Activated naive CD8-positive, alpha-beta T cell treated with anti-CD3 and anti-CD28 coated beads, Interleukin-2, amount 10 ng/mL, durations not matched to agents 7 days and 5 days (primary cell): ENCODE results near the gene SLC17A5. TPM values are rescaled to one million over a fixed set of nuclear protein-coding genes. Genes with fewer than 3 reads are reported as not detected.
"Not testable (repeated sequence)": the region's sequence is repeated elsewhere in the genome, so short reads cannot be mapped to it uniquely, and the experiment has no call there.

ENCODE experiments used
- ATAC-seq: fragments of 150-1000 bp; cut with Tn5 transposase; one replicate; pipeline ENCODE4 v1.10.0; 2021; ENCODE audit warnings: low read depth, moderate library complexity
- POLR2A ChIA-PET: fragments of 350-600 bp; sonication (Branson Sonifier 250); formaldehyde crosslinking; loops from one replicate; lab custom pipeline; 2021; ENCODE audit warnings: antibody characterized with exemption; lab: Charles Lee
- DNase-seq: peaks from one replicate; pipeline ENCODE4 v3.0.0; 2021
- H3K27ac Mint-ChIP-seq: one replicate; pipeline ENCODE4 v1.8.0; 2022; ENCODE audit warnings: mild to moderate bottlenecking, mixed read lengths
- H3K27me3 Mint-ChIP-seq: one replicate; pipeline ENCODE4 v1.8.0; 2022; ENCODE audit warnings: mild to moderate bottlenecking, moderate library complexity, mixed read lengths
- H3K36me3 Mint-ChIP-seq: one replicate; pipeline ENCODE4 v1.8.0; 2021; ENCODE audit warnings: mild to moderate bottlenecking, mixed read lengths
- H3K4me1 Mint-ChIP-seq: one replicate; pipeline ENCODE4 v1.8.0; 2021; ENCODE audit warnings: mixed read lengths
- H3K4me3 Mint-ChIP-seq: one replicate; pipeline ENCODE4 v1.8.0; 2022; ENCODE audit warnings: mild to moderate bottlenecking, moderate library complexity, mixed read lengths
- H3K9me3 Mint-ChIP-seq: one replicate; pipeline ENCODE4 v1.8.0; 2021; ENCODE audit warnings: mixed read lengths
- total RNA-seq, 2 experiments: library from RNA; stranded (reverse); gene quantifications; one replicate each; pipeline ENCODE4 v1.2.3, GENCODE V29; 2021

The SLC17A5 gene
- total RNA-seq, 2 experiments from 2014 or later, result 9.2 to 9.3 TPM

DNA sequence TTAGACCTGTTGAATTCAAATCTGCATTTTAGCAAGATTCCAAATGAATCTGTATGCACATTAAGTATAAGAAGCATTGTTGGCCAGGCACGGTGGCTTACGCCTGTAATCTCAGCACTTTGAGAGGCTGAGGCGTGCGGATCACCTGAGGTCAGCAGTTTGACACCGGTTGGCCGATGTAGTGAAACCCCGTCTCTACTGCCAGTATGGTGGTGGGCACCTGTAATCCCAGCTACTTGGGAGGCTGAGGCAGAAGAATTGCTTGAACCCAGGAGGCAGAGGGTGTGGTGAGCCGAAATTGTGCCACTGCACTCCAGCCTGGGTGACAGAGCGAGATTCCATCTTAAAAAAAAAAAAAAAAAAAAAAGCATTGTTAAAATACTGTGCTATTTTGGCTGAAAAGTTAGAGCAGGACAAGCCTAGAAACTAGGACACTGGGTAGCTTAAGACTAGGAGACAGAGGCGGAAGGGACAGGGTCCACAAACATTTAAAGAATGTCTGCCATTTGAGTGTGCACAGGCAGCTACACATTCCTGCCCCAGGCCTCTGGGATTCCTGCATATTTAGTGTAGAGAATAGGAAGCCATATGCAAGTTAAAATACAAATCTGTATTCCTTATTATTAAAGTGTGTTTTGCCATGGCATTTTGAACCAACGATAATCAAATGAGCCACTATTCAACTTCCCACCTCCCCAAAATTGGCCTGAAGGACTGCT is 87.9 kb downstream of the SLC17A5 start:
- Mint-ChIP-seq H3K4me3 (no peak overlapping the region), H3K4me1 (peaks cover 2% of the 10 kb centered on the region), H3K36me3 (no peaks in the 10 kb centered on the region), H3K27ac (no peak overlapping the region), H3K27me3 (no peaks in the 10 kb centered on the region), H3K9me3 (no peaks in the 10 kb centered on the region)
- POLR2A ChIA-PET, result interaction anchor here (1.0 kb wide), 1 partner anchor 45 kb away, joined by 3 read pairs; the partner anchor contains the start of gene EEF1A1
- ATAC-seq, result no peak
- DNase-seq, result no peak

DNA sequence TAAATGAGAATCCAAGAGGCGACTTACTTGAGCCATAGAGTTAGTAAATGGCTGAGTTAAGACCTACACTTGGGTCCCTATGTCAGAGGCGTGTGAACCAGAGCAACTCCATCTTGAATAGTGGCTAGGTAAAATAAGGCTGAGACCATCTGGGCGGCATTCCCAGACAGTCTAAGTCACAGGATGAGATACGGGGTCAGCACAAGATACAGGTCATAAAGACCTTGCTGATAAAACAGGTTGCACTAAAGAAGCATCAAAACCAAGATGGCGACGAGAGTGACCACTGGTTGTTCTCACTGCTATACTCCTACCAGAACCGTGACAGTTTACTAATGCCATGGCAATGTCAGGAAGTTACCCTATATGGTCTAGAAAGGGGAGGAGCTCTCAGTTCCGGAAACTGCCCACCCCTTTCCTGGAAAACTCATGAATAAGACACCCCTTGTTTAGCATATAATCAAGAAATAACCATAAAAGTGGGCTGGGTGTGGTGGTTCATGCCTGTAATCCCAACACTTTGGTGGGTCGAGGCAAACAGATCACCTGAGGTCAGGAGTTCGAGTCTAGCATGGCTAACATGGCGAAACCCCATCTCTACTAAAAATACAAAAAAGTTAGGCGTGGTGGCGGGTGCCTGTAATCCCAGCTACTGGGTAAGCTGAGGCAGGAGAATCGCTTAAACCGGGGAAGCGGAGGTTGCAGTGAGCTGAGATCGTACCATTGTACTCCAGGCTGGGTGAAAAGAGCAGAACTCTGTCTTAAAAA is 89.0 kb downstream of the SLC17A5 start:
- peaks cover 4% of the 10 kb centered on the region for H3K4me1 Mint-ChIP-seq
- no peaks in the 10 kb centered on the region for H3K27me3 Mint-ChIP-seq
- no peak overlapping the region for H3K4me3 Mint-ChIP-seq
- no peak for ATAC-seq
- no peaks in the 10 kb centered on the region for H3K36me3 Mint-ChIP-seq
- no peaks in the 10 kb centered on the region for H3K9me3 Mint-ChIP-seq
- POLR2A ChIA-PET, result no interaction called here
- no peak overlapping the region for H3K27ac Mint-ChIP-seq
- DNase-seq, result no peak

DNA sequence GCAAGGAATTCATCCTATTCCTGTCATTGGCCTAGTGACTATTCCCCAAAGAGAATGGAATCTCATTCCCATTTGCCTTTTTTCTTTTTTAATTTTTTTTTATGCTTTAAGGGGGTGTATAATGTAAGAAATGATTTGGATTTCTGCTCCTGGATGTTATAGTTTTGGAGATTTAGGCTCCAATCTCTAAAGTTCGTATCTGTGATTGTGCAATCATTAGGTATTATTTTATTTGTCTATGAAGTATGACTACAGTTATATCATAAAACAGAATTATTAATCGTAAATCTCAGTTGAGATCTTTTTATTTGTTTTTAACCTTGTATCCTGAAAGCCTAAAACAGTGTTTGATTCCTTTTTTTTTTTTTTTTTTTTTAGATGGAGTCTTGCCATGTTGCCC is 91.2 kb downstream of the SLC17A5 start:
- peaks cover 6% of the 10 kb centered on the region for H3K4me1 Mint-ChIP-seq
- H3K36me3 Mint-ChIP-seq, result no peaks in the 10 kb centered on the region
- peaks cover 2% of the 10 kb centered on the region for H3K27me3 Mint-ChIP-seq
- no peak for DNase-seq
- POLR2A ChIA-PET, result interaction anchor here (0.6 kb wide), 1 partner anchor 92 kb away, joined by 4 read pairs; no protein-coding TSS in a partner anchor
- H3K27ac Mint-ChIP-seq, result no peak overlapping the region
- ATAC-seq, result no peak
- no peak overlapping the region for H3K4me3 Mint-ChIP-seq
- H3K9me3 Mint-ChIP-seq, result no peaks in the 10 kb centered on the region

DNA sequence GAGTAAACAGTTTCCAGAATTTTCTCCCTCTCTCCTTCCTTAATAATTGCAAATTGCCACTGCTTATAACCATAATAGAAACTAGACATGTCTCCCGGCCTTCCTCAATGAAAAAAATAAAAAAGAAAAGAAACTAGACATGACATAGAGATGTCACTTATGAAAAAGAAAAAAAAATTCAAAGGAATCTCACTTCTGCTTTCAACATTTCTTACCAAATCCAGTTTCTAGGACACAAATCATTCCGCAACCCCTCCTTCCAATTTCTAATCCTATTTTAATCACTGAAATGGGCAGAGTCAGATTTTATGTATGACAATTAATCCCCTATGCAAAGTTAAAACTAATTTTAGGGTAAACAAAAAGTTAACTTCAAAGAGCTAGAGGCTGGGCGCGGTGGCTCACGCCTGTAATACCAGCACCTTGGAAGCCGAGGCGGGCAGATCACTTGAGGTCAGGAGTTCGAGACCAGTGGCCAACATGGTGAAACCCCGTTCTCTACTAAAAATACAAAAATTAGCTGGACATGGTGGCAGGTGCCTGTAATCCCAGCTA is 92.9 kb downstream of the SLC17A5 start:
- Mint-ChIP-seq H3K27ac (no peak overlapping the region), H3K9me3 (no peaks in the 10 kb centered on the region), H3K4me3 (no peak overlapping the region), H3K36me3 (no peaks in the 10 kb centered on the region), H3K27me3 (peaks cover 2% of the 10 kb centered on the region), H3K4me1 (peaks cover 6% of the 10 kb centered on the region)
- DNase-seq (no peak), ATAC-seq (no peak)
- POLR2A ChIA-PET, result no interaction called here

DNA sequence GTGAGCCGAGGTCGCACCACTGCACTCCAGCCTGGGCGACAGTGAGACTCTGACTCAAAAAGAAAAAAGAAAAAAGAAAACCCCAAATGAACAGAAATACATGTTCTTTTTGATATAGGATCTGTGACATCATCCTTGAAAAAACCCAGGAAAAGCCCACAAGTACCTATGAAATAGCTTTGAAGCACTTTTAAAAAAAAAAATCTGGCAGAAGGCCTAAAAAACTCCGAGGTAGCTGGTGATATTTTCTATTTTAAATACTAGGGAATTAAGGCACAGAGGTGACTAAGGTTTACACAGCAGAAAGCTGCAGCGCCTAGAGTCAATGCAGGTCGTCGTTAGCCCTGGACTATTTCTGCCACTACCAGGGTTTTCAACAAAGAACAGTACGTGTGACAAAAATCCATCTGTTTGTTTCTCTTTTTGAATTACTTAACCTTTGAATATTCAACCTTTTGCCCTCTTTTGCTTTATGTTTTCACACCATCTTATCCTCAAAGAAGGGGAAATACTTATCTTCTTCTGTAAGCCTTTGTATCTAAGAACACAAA is 93.5 kb downstream of the SLC17A5 start:
- POLR2A ChIA-PET, result interaction anchor here (1.5 kb wide), 1 partner anchor 39 kb away, joined by 4 read pairs; no protein-coding TSS in a partner anchor
- H3K4me3 Mint-ChIP-seq, result no peak overlapping the region
- peaks cover 2% of the 10 kb centered on the region for H3K27me3 Mint-ChIP-seq
- DNase-seq (no peak), ATAC-seq (no peak)
- H3K9me3 Mint-ChIP-seq, result no peaks in the 10 kb centered on the region
- no peaks in the 10 kb centered on the region for H3K36me3 Mint-ChIP-seq
- H3K4me1 Mint-ChIP-seq, result peaks cover 6% of the 10 kb centered on the region
- no peak overlapping the region for H3K27ac Mint-ChIP-seq

DNA sequence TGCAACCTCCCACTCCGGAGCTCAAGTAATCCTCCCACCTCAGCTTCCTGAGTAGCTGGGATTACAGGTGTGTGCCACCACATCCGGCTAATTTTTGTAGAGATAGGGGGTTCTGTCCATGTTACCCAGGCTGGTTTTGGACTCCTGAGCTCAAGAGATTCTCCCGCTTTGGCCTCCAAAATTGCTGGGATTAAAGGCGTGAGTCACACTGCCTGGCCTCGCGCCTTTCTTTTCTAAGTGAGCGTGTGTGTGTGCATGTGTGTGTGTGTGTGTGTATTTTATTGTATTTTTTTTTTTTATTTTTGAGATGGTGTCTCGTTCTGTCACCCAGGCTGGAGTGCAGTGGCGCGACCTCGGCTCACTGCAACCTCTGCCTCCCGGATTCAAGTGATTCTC is 94.4 kb downstream of the SLC17A5 start:
- not testable (repeated sequence) for DNase-seq, H3K27me3 Mint-ChIP-seq, H3K36me3 Mint-ChIP-seq, H3K4me1 Mint-ChIP-seq, H3K9me3 Mint-ChIP-seq, H3K4me3 Mint-ChIP-seq, H3K27ac Mint-ChIP-seq, ATAC-seq
- POLR2A ChIA-PET, result interaction anchor here (1.5 kb wide), 1 partner anchor 38 kb away, joined by 4 read pairs; no protein-coding TSS in a partner anchor

DNA sequence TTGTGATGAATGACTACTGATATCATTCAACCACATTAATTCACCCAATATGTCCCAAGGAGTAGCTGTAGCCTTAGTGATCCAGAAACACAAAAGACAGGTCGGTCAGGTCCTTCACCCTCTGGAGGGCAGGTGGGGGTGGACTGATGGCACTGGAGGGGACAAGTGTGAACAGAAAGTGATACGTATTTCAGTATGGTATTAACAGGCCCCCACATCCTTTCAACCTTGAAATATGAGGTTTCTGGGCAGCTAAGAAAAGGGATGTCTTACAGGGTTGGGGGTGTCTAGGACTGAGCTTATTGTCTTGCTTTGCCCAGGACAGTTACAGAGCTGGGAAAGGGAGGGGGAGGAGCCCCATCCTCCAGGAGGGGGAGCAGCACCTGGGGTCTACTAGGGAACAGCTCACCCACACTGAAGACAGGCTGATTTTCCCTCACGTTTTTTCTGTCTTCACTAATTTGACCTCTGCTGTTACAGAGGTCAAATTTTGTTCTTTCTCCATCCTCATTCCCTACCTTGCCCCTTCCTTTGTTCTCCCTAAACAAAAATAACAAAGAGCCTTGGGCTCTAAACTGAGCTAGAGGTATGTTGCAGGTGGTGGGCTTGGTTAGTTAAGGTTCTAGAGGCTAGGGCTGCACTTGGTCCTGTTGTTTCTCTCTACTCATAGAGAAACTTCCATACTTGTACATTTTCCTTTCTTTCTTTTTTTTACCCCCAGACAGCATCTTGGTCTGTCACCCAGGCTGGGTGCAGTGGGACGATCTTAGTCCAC is 95.0 kb downstream of the SLC17A5 start:
- POLR2A ChIA-PET, result interaction anchor here (1.5 kb wide), 1 partner anchor 37 kb away, joined by 4 read pairs; no protein-coding TSS in a partner anchor
- Mint-ChIP-seq H3K36me3 (no peaks in the 10 kb centered on the region), H3K4me1 (peaks cover 6% of the 10 kb centered on the region), H3K27me3 (peaks cover 2% of the 10 kb centered on the region), H3K27ac (no peak overlapping the region), H3K4me3 (no peak overlapping the region), H3K9me3 (no peaks in the 10 kb centered on the region)
- ATAC-seq, result peak; percentile 22
- no peak for DNase-seq

DNA sequence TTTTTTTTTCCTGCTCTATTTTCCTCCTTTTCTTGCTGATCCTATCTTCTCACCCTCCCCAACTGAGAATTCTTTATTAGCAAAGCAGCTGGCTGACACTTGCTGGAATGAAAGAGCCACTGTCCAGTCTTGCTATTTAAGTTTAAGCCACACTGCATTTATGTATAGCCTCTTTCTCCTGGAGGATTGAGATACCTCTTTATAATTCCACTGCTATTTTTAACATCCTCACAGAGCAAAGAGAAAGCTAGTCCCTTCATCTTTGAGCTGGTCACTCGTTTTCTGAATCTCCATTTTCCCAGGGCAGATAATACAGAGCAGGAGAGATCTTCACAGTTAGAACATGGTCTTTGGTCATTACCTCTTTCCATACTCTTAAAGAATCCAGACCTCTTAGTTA is 97.0 kb downstream of the SLC17A5 start:
- no peaks in the 10 kb centered on the region for H3K9me3 Mint-ChIP-seq
- H3K27ac Mint-ChIP-seq, result no peak overlapping the region
- no peak for ATAC-seq
- no peak for DNase-seq
- H3K36me3 Mint-ChIP-seq, result no peaks in the 10 kb centered on the region
- POLR2A ChIA-PET, result no interaction called here
- peaks cover 6% of the 10 kb centered on the region for H3K4me1 Mint-ChIP-seq
- peaks cover 2% of the 10 kb centered on the region for H3K27me3 Mint-ChIP-seq
- H3K4me3 Mint-ChIP-seq, result no peak overlapping the region

DNA sequence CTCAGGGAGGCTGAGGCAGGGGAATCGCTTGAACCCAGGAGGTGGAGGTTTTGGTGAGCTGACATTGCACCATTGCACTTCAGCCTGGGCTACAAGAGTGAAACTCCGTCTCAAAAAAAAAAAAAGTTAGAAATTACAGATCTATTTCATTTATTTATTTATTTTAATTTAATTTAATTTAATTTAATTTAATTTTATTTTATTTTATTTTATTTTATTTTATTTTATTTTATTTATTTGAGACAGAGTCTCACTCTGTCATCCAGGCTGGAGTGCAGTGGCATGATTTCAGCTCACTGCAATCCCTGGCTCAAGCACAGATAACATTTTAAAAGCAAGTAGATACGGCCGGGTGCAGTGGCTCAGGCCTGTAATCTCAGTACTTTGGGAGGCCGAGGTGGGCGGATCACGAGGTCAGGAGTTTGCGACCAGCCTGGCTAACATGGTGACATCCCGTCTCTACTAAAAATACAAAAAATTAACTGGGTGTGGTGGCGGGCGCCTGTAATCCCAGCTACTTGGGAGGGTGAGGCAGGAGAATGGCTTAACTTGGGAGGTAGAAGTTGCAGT is 98.3 kb downstream of the SLC17A5 start:
- not testable (repeated sequence) for H3K27me3 Mint-ChIP-seq, H3K9me3 Mint-ChIP-seq, H3K4me3 Mint-ChIP-seq, H3K4me1 Mint-ChIP-seq, H3K36me3 Mint-ChIP-seq, DNase-seq, H3K27ac Mint-ChIP-seq, ATAC-seq
- POLR2A ChIA-PET, result interaction anchor here (0.6 kb wide), 1 partner anchor 35 kb away, joined by 3 read pairs; no protein-coding TSS in a partner anchor

DNA sequence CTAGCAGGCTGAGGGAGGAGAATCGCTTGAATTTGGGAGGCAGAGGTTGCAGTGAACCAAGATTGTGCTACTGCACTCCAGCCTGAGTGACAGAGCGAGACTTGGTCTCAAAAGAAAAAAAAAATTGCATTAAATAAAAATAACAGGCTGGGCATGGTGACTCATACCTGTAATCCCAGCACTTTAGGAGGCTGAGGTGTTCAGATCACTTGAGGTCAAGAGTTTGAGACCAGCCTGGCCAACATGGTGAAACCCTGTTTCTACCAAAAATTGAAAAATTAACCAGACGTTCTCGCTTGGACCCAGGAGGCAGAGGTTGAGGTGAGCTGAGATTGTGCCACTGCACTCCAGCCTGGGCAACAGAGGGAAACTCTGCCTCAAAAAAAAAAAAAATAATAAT is 102.7 kb downstream of the SLC17A5 start:
- not testable (repeated sequence) for ATAC-seq, H3K9me3 Mint-ChIP-seq, H3K4me1 Mint-ChIP-seq, H3K27me3 Mint-ChIP-seq, H3K27ac Mint-ChIP-seq, H3K36me3 Mint-ChIP-seq, H3K4me3 Mint-ChIP-seq, DNase-seq
- POLR2A ChIA-PET, result interaction anchor here (0.7 kb wide), 1 partner anchor 74 kb away, joined by 3 read pairs; no protein-coding TSS in a partner anchor

DNA sequence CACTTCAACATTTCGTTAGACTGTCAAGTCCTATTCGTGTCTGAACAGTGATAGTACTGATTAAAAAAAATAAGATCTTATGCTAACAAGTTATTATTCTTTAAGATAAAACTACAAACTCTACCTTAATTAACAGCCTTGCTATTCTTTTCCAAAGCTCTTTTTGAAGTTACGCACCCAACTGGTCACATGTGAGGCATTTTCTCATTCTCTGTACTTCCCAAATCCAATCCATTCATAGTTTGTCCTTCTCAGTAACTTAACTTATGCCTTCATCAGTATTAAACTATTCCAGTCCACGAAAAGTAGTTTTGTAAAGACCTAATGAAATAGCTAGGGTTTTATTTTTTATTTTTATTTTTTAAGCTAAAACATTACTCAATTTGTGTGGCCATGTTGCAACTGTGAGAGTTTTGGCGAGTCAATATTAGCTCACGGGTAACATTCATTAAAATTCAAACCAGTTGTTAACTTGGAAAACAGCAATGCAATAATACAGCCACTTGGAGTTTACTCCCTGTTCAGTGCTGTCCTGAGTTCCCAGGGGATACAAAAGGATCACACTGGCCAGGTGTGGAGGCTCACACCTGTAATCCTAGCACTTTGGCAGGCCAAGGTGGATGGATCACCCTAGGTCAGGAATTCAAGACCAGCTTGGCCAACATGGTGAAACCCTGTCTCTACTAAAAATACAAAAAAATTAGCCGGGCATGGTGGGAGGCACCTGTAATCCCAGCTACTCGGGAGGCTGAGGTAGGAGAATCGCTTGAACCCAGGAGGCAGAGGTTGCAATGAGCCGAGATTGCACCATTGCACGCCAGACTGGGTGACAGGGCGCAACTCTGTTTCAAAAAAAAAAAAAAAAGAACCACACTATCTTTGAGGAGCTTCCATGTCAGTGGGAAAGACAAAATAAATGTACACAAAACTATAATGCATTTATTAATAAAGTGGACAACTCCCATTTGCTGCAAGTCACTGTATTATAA is 105.0 kb downstream of the SLC17A5 start:
- H3K4me1 Mint-ChIP-seq, result no peaks in the 10 kb centered on the region
- POLR2A ChIA-PET, result interaction anchor here (1.6 kb wide), 1 partner anchor 27 kb away, joined by 5 read pairs; no protein-coding TSS in a partner anchor

More for the DNA sequence above, 105.0 kb downstream of the SLC17A5 start:
- no peaks in the 10 kb centered on the region for H3K36me3 Mint-ChIP-seq
- no peak overlapping the region for H3K4me3 Mint-ChIP-seq
- no peak overlapping the region for H3K27ac Mint-ChIP-seq
- ATAC-seq, result no peak
- DNase-seq, result no peak
- H3K27me3 Mint-ChIP-seq, result peaks cover 2% of the 10 kb centered on the region
- H3K9me3 Mint-ChIP-seq, result no peaks in the 10 kb centered on the region
